T-helper 2 cell treated with Interferon-gamma antibody and Interleukin-4, amounts not matched to agents 5 μg/mL and 100 μg/mL, for 36 hours (primary cell): ENCODE data around the gene EIF2AK2.

Source experiments
- DNase-seq: peaks from one replicate; pipeline ENCODE4 v3.0.0; 2021; ENCODE audit warnings: low spot score
- H3K27ac Mint-ChIP-seq: one replicate; pipeline ENCODE4 v1.8.0; 2021; ENCODE audit warnings: mild to moderate bottlenecking, mixed read lengths
- H3K27me3 Mint-ChIP-seq: one replicate; pipeline ENCODE4 v1.8.0; 2021; ENCODE audit warnings: low read depth, mixed read lengths
- H3K36me3 Mint-ChIP-seq: one replicate; pipeline ENCODE4 v1.8.0; 2021; ENCODE audit warnings: low read depth, mixed read lengths
- H3K4me1 Mint-ChIP-seq: one replicate; pipeline ENCODE4 v1.8.0; 2021; ENCODE audit warnings: low read depth, mixed read lengths
- H3K4me3 Mint-ChIP-seq: one replicate; pipeline ENCODE4 v1.8.0; 2022; ENCODE audit warnings: mild to moderate bottlenecking, moderate library complexity, mixed read lengths
- H3K9me3 Mint-ChIP-seq: one replicate; pipeline ENCODE4 v1.8.0; 2021; ENCODE audit warnings: mixed read lengths

EIF2AK2 gene

GRCh38 chr2:37061776-37062175, 95.0 kb downstream of the EIF2AK2 start:
- H3K27me3 Mint-ChIP-seq: no peaks in the 10 kb centered on the region
- H3K27ac Mint-ChIP-seq: no peak overlapping the region
- no peak overlapping the region for H3K4me3 Mint-ChIP-seq
- H3K9me3 Mint-ChIP-seq: no peaks in the 10 kb centered on the region
- peaks cover 5% of the 10 kb centered on the region for H3K4me1 Mint-ChIP-seq
- peaks cover 40% of the 10 kb centered on the region for H3K36me3 Mint-ChIP-seq
- DNase-seq: no peak

DNA sequence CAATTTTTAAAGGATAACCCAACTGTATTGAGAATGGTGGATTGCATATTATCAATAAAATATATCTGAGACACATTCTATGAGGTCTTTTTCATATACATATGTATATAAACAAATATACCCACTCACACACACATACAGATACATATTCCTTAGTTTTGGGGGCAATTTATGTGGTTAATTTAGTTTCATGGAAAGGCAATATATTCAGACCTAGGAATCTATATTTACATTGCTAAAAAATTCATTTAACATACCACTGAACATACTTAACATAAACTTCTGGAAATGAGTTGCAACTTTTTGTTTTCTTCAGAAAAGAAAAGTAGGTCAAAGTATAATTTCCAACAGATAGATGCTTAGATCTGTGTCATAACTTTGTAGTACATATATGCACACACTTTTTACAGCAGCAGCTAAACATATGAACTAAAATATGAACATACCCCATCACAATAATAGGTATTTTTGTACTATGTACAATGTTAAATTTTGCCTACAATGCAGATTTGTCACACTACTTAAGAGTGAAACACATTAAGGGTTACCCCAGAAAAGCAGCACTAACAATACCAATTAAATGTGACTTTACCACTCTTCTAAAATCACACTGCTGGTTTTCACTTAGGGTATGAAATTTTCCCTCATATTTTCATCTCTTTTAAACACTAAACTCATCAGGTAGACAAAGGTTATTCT, 95.6 kb downstream of the EIF2AK2 start:
- H3K9me3 Mint-ChIP-seq: no peaks in the 10 kb centered on the region
- no peaks in the 10 kb centered on the region for H3K27me3 Mint-ChIP-seq
- no peak overlapping the region for H3K27ac Mint-ChIP-seq
- no peak overlapping the region for H3K4me3 Mint-ChIP-seq
- peaks cover 42% of the 10 kb centered on the region for H3K36me3 Mint-ChIP-seq
- H3K4me1 Mint-ChIP-seq: peaks cover 5% of the 10 kb centered on the region
- no peak for DNase-seq

DNA sequence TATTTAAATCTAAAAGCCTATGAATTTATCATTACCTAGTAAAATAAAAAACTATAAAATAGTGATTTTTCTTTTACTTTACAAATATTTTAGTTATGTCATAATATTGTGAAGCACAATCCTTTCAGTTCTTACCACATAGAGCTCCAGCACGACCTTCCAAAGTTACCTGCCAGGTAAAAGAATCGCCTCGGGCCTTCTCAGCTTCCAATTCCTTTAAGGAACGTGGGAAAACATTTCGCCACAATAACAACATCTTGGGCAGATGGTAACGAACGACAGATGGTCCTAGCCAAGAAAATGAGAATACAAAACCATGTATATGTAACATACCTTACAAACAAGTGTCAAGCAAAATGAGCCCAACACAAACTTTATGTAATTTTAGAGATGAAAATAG, 96.3 kb downstream of the EIF2AK2 start:
- no peak for DNase-seq
- no peak overlapping the region for H3K4me3 Mint-ChIP-seq
- H3K36me3 Mint-ChIP-seq: peaks cover 40% of the 10 kb centered on the region
- no peaks in the 10 kb centered on the region for H3K27me3 Mint-ChIP-seq
- H3K27ac Mint-ChIP-seq: no peak overlapping the region
- peaks cover 5% of the 10 kb centered on the region for H3K4me1 Mint-ChIP-seq
- no peaks in the 10 kb centered on the region for H3K9me3 Mint-ChIP-seq

GRCh38 chr2:37059841-37060240, 96.9 kb downstream of the EIF2AK2 start:
- peaks cover 39% of the 10 kb centered on the region for H3K36me3 Mint-ChIP-seq
- no peak overlapping the region for H3K27ac Mint-ChIP-seq
- no peaks in the 10 kb centered on the region for H3K27me3 Mint-ChIP-seq
- no peak for DNase-seq
- peaks cover 5% of the 10 kb centered on the region for H3K4me1 Mint-ChIP-seq
- H3K9me3 Mint-ChIP-seq: no peaks in the 10 kb centered on the region
- H3K4me3 Mint-ChIP-seq: no peak overlapping the region

DNA sequence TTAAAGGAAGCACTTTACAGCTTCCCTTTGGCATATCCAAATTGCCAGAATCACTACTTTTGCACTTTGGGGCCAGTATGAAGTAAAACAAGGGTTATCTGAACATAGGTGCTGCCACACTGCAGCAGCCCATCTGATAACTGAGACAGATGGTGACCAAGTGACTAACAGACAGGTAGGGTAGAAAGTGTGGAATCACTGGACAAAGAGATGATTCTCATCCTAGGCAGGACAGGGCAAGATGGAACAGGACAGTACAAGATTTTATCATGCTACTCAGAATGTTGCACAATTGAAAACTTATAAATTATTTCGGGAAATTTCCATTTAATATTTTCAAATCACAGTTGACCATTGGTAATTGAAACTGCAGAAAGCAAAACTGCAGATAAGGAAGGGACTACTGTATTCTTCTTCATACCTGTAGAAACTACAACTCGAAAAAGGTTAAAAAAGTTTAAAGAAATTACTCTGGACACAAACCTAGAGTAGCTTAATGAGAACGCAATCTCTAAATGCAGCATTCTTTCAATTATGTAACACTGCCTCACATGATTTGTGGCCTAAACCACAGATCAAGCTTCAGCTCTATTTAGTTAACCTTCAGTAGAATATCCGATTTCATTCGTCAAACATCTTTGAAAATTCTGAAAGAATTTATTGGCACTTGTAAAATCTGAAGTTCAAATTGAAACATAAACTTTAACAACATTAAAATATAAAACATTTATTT, 104.0 kb downstream of the EIF2AK2 start:
- Mint-ChIP-seq H3K9me3 (no peaks in the 10 kb centered on the region), H3K27ac (no peak overlapping the region), H3K4me1 (peaks cover 5% of the 10 kb centered on the region), H3K27me3 (no peaks in the 10 kb centered on the region), H3K4me3 (no peak overlapping the region), H3K36me3 (peaks cover 30% of the 10 kb centered on the region)
- DNase-seq: no peak
